SK-N-SH (cell line): ENCODE results near the gene PSMD13. TPM values are rescaled to one million over a fixed set of nuclear protein-coding genes. Genes with fewer than 3 reads are reported as not detected.

ENCODE experiments used
- CTCF ChIA-PET: fragments of 300-600, 350-600 bp; formaldehyde crosslinking; extraction: SDS; loops from one replicate; lab custom pipeline; 2021; lab: Yijun Ruan, JAX
- POLR2A ChIA-PET: fragments of 350-600 bp; sonication (Branson Sonifier 250); formaldehyde crosslinking; extraction: SDS; loops from one replicate; lab custom pipeline; 2020; ENCODE audit warnings: antibody characterized with exemption, inconsistent platforms; lab: Yijun Ruan, JAX
- DNase-seq: peaks from one replicate; pipeline ENCODE4 v3.0.0; 2012
- H2AFZ ChIP-seq: fragments of 200-600 bp; sonication (generic); 2 replicates; pipeline ENCODE4 v1.8.1; 2016; ENCODE audit warnings: antibody characterized with exemption, mild to moderate bottlenecking, low read depth
- H3F3A ChIP-seq: fragments of 200-600 bp; sonication (generic); replicated peaks from 2 replicates; pipeline ENCODE3; 2016; ENCODE audit warnings: antibody characterized with exemption, mild to moderate bottlenecking; ENCODE audit not compliant: insufficient read depth
- H3K27ac ChIP-seq, 2 experiments: fragments of 200-500 bp in 1 of 2; fragments of 200-600 bp in 1 of 2; sonication (Bioruptor generic) in 1 of 2; sonication (generic), shearing (Covaris generic) in 1 of 2; 2 replicates each; pipeline versions ENCODE4 v1.5.1 to v1.6.1; 2014 to 2016; ENCODE audit warnings: low read depth in 2 of 2, inconsistent platforms in 1 of 2, low read length in 1 of 2, mild to moderate bottlenecking in 1 of 2, mixed read lengths in 1 of 2
- H3K27me3 ChIP-seq: fragments of 200-600 bp; sonication (generic), shearing (Covaris generic); 2 replicates; pipeline ENCODE4 v1.6.1; 2016; ENCODE audit warnings: mixed run types; ENCODE audit not compliant: insufficient read depth
- H3K36me3 ChIP-seq, 2 experiments: fragments of 200-500 bp in 1 of 2; fragments of 200-600 bp in 1 of 2; sonication (Bioruptor generic) in 1 of 2; sonication (generic) in 1 of 2; replicated peaks in 1 of 2; 2 replicates each; pipeline versions ENCODE3 to v1.5.1; 2014 to 2016; ENCODE audit warnings: low read length in 1 of 2, mild to moderate bottlenecking in 1 of 2; ENCODE audit not compliant: insufficient read depth in 2 of 2, control insufficient read depth in 1 of 2
- H3K4me1 ChIP-seq, 2 experiments: fragments of 200-500 bp in 1 of 2; fragments of 200-600 bp in 1 of 2; sonication (Bioruptor generic) in 1 of 2; sonication (generic), shearing (Covaris generic) in 1 of 2; 2 replicates each; pipeline versions ENCODE4 v1.5.1 to v1.6.1; 2014 to 2016; ENCODE audit warnings: low read depth in 1 of 2, low read length in 1 of 2, mixed run types in 1 of 2; ENCODE audit not compliant: insufficient read depth in 2 of 2, control insufficient read depth in 1 of 2
- H3K4me2 ChIP-seq: fragments of 200-600 bp; sonication (generic), shearing (Covaris generic); 2 replicates; pipeline ENCODE4 v1.6.1; 2017; ENCODE audit warnings: mixed run types
- H3K4me3 ChIP-seq, 2 experiments: fragments of 200-500 bp in 1 of 2; fragments of 200-600 bp in 1 of 2; sonication (Bioruptor generic) in 1 of 2; sonication (generic), shearing (Covaris generic) in 1 of 2; 2 replicates each; pipeline versions ENCODE4 v1.5.1 to v1.8.1; 2014 to 2016; ENCODE audit warnings: low read depth in 2 of 2, inconsistent platforms in 1 of 2, low read length in 1 of 2, mild to moderate bottlenecking in 1 of 2, mixed read lengths in 1 of 2, moderate library complexity in 1 of 2
- H3K79me2 ChIP-seq: fragments of 200-600 bp; sonication (generic); 2 replicates; pipeline ENCODE4 v1.8.1; 2017; ENCODE audit warnings: mild to moderate bottlenecking; ENCODE audit not compliant: insufficient read depth
- H3K9ac ChIP-seq: fragments of 200-600 bp; sonication (generic); 2 replicates; pipeline ENCODE4 v1.6.1; 2017; ENCODE audit warnings: mixed run types
- H3K9me2 ChIP-seq: fragments of 200-600 bp; sonication (generic); 2 replicates; pipeline ENCODE4 v1.6.1; 2017; ENCODE audit warnings: mixed run types
- H3K9me3 ChIP-seq: fragments of 200-600 bp; sonication (generic); 2 replicates; pipeline ENCODE4 v1.6.1; 2017; ENCODE audit warnings: mixed run types, mild to moderate bottlenecking, moderate library complexity
- H4K20me1 ChIP-seq: fragments of 200-600 bp; sonication (generic); 2 replicates; pipeline ENCODE4 v1.6.1; 2017; ENCODE audit warnings: mild to moderate bottlenecking, mixed run types; ENCODE audit not compliant: insufficient read depth
- MEF2A ChIP-seq: IDR thresholded peaks from 2 replicates; pipeline ENCODE4 v1.4.0; 2012; ENCODE audit warnings: low read depth, borderline replicate concordance
- MXI1 ChIP-seq: IDR thresholded peaks from 2 replicates; pipeline ENCODE4 v1.6.1; 2012; ENCODE audit warnings: mild to moderate bottlenecking, low read depth, low read length, improper control_type of control experiment
- RXRA ChIP-seq: IDR thresholded peaks from 2 replicates; pipeline ENCODE4 v1.4.0; 2012; ENCODE audit warnings: low read depth, mild to moderate bottlenecking, borderline replicate concordance
- TAF1 ChIP-seq: IDR thresholded peaks from 2 replicates; pipeline ENCODE4 v1.6.1; 2012; ENCODE audit warnings: low read depth, mild to moderate bottlenecking, low read length, moderate library complexity, borderline replicate concordance
- WGBS: methylation state at CpG from one replicate; pipeline ENCODE4 v1.1.6; 2017; ENCODE audit warnings: low lambda C conversion rate; 5-methylcytosine and 5-hydroxymethylcytosine counted together
- polyA plus RNA-seq, 3 experiments: library from polyadenylated mRNA; depleted of rRNA; stranded (reverse); fragments of >200 nt; gene quantifications; 2 replicates each; pipeline ENCODE4 v1.2.3, GENCODE V29; 2012
- TF ChIP-seq, protein P1 (sequence below): fragments of 200-600 bp; sonication (generic); IDR thresholded peaks from 2 replicates; pipeline ENCODE4 v1.6.1; 2017; ENCODE audit warnings: antibody characterized with exemption, mild to moderate bottlenecking, moderate library complexity
- TF ChIP-seq, protein P2 (sequence below): fragments of 150-350 bp; IDR thresholded peaks from 2 replicates; pipeline ENCODE4 v1.6.1; 2016; ENCODE audit warnings: mild to moderate bottlenecking, low read depth, low read length
- TF ChIP-seq, protein P3 (sequence below): IDR thresholded peaks from 2 replicates; pipeline ENCODE4 v1.4.0; 2012; ENCODE audit warnings: low read depth, borderline replicate concordance

Gene PSMD13
- polyA plus RNA-seq, 1 of the 3 experiments (the other 2 are of a cell fraction), result 196 TPM

- Histone ChIP-seq H4K20me1 (no peaks in the 10 kb centered on the region; the same call in 1 of the 2 replicates), H3K9me3 (no peaks in the 10 kb centered on the region), H3K9ac (no peak overlapping the region), H3K4me3 (no peak overlapping the region), H3K9me2 (no peaks in the 10 kb centered on the region), H3K4me1 (no peaks in the 10 kb centered on the region), H3F3A (no peaks in the 10 kb centered on the region), H2AFZ (no peak overlapping the region), H3K4me2 (no peak overlapping the region), H3K79me2 (peaks cover 13% of the 10 kb centered on the region), H3K27me3 (no peaks in the 10 kb centered on the region), H3K27ac (no peak overlapping the region), H3K36me3 (peaks cover 0 to 8% of the 10 kb centered on the region in 2 experiments)
- TF ChIP-seq MXI1 (no peak), MEF2A (no peak), TAF1 (no peak)
- TF ChIP-seq, protein P1, sequence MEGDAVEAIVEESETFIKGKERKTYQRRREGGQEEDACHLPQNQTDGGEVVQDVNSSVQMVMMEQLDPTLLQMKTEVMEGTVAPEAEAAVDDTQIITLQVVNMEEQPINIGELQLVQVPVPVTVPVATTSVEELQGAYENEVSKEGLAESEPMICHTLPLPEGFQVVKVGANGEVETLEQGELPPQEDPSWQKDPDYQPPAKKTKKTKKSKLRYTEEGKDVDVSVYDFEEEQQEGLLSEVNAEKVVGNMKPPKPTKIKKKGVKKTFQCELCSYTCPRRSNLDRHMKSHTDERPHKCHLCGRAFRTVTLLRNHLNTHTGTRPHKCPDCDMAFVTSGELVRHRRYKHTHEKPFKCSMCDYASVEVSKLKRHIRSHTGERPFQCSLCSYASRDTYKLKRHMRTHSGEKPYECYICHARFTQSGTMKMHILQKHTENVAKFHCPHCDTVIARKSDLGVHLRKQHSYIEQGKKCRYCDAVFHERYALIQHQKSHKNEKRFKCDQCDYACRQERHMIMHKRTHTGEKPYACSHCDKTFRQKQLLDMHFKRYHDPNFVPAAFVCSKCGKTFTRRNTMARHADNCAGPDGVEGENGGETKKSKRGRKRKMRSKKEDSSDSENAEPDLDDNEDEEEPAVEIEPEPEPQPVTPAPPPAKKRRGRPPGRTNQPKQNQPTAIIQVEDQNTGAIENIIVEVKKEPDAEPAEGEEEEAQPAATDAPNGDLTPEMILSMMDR, result no peak
- ChIA-PET POLR2A (no interaction called here), CTCF (no interaction called here)
- DNase-seq, result no peak
- WGBS, result 84% methylated on average over 16 of the region's 16 CpGs
Measured at GRCh38 chr11:223026-223789, 13.6 kb upstream of the PSMD13 start.

GRCh38 chr11:223884-224283, 12.9 kb upstream of the PSMD13 start:
- Histone ChIP-seq H3K4me2 (no peak overlapping the region), H2AFZ (no peak overlapping the region), H3K36me3 (peaks cover 0 to 4% of the 10 kb centered on the region in 2 experiments), H3K27ac (no peak overlapping the region), H3K4me3 (no peak overlapping the region), H3K4me1 (no peaks in the 10 kb centered on the region), H3F3A (no peaks in the 10 kb centered on the region), H4K20me1 (no peaks in the 10 kb centered on the region; the same call in 1 of the 2 replicates), H3K9me2 (no peaks in the 10 kb centered on the region), H3K9ac (no peak overlapping the region), H3K27me3 (no peaks in the 10 kb centered on the region), H3K9me3 (no peaks in the 10 kb centered on the region), H3K79me2 (peaks cover 15% of the 10 kb centered on the region)
- ChIA-PET POLR2A (no interaction called here), CTCF (no interaction called here)
- no peak for DNase-seq
- TF ChIP-seq RXRA, result no peak
- TF ChIP-seq, protein P2, sequence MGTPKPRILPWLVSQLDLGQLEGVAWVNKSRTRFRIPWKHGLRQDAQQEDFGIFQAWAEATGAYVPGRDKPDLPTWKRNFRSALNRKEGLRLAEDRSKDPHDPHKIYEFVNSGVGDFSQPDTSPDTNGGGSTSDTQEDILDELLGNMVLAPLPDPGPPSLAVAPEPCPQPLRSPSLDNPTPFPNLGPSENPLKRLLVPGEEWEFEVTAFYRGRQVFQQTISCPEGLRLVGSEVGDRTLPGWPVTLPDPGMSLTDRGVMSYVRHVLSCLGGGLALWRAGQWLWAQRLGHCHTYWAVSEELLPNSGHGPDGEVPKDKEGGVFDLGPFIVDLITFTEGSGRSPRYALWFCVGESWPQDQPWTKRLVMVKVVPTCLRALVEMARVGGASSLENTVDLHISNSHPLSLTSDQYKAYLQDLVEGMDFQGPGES, result no peak
- TF ChIP-seq, protein P3, sequence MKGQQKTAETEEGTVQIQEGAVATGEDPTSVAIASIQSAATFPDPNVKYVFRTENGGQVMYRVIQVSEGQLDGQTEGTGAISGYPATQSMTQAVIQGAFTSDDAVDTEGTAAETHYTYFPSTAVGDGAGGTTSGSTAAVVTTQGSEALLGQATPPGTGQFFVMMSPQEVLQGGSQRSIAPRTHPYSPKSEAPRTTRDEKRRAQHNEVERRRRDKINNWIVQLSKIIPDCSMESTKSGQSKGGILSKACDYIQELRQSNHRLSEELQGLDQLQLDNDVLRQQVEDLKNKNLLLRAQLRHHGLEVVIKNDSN, result no peak
- WGBS, result 92% methylated on average over 7 of the region's 9 CpGs
